Activated B cell treated with CpG ODN at 0.5 μM for 24 hours (primary cell): ENCODE data around the gene SLC35G2. TPM values are rescaled to one million over a fixed set of nuclear protein-coding genes. Genes with fewer than 3 reads are reported as not detected.

Source experiments
- ATAC-seq: fragments of 200-7000 bp; cut with Tn5 transposase; one replicate; pipeline ENCODE4 v1.10.0; 2021; ENCODE audit warnings: low read depth, mild to moderate bottlenecking, moderate library complexity
- CTCF ChIA-PET: fragments of 350-600 bp; sonication (Branson Sonifier 250); formaldehyde crosslinking; loops from one replicate; lab custom pipeline; 2021; ENCODE audit warnings: antibody characterized with exemption; lab: Charles Lee
- POLR2A ChIA-PET: fragments of 350-600 bp; sonication (Branson Sonifier 250); formaldehyde crosslinking; loops from one replicate; lab custom pipeline; 2021; ENCODE audit warnings: antibody characterized with exemption; lab: Charles Lee
- DNase-seq: peaks from one replicate; pipeline ENCODE4 v3.0.0; 2022
- H3K27ac Mint-ChIP-seq: one replicate; pipeline ENCODE4 v1.8.0; 2020; ENCODE audit warnings: mixed read lengths
- H3K27me3 Mint-ChIP-seq: one replicate; pipeline ENCODE4 v1.8.0; 2021; ENCODE audit warnings: mixed read lengths
- H3K36me3 Mint-ChIP-seq: one replicate; pipeline ENCODE4 v1.8.0; 2021; ENCODE audit warnings: low read depth, mixed read lengths
- H3K4me1 Mint-ChIP-seq: one replicate; pipeline ENCODE4 v1.8.0; 2021; ENCODE audit warnings: mixed read lengths
- H3K4me3 Mint-ChIP-seq: one replicate; pipeline ENCODE4 v1.8.0; 2020; ENCODE audit warnings: mild to moderate bottlenecking, mixed read lengths
- H3K9me3 Mint-ChIP-seq: one replicate; pipeline ENCODE4 v1.8.0; 2020; ENCODE audit warnings: mixed read lengths
- CTCF ChIP-seq: fragments of 200-600 bp; IDR thresholded peaks from one replicate; pipeline ENCODE4 v1.8.0; 2022; ENCODE audit warnings: antibody characterized with exemption, mild to moderate bottlenecking
- intact Hi-C: fragments of 100-400 bp; cut with micrococcal nuclease; formaldehyde crosslinking; loops from one replicate; pipeline ENCODE4 v1.15.1; 2024
- total RNA-seq: library from RNA; stranded (reverse); gene quantifications from 2 replicates; pipeline ENCODE4 v1.2.3, GENCODE V29; 2022

The SLC35G2 gene
- total RNA-seq, 1 donor from 2014 or later = 4.3 TPM

GRCh38 chr3:136802481-136802996, 16.4 kb upstream of the SLC35G2 start:
- POLR2A ChIA-PET = no interaction called here
- Mint-ChIP-seq H3K4me3 (no peak overlapping the region), H3K4me1 (no peaks in the 10 kb centered on the region), H3K27me3 (no peaks in the 10 kb centered on the region), H3K9me3 (no peaks in the 10 kb centered on the region), H3K36me3 (no peaks in the 10 kb centered on the region), H3K27ac (no peak overlapping the region)
- ATAC-seq (no peak), DNase-seq (no peak)
- no peak for TF ChIP-seq CTCF
- intact Hi-C loops = no loop called here
- CTCF ChIA-PET = interaction anchor here (0.6 kb wide), 1 partner anchor 219 kb away, joined by 4 read pairs; no protein-coding TSS in a partner anchor

GRCh38 chr3:136804141-136804540, 14.8 kb upstream of the SLC35G2 start:
- intact Hi-C loops = no loop called here
- Mint-ChIP-seq H3K27ac (no peak overlapping the region), H3K4me1 (no peaks in the 10 kb centered on the region), H3K9me3 (no peaks in the 10 kb centered on the region), H3K36me3 (no peaks in the 10 kb centered on the region), H3K27me3 (no peaks in the 10 kb centered on the region), H3K4me3 (no peak overlapping the region)
- POLR2A ChIA-PET = no interaction called here
- no peak for DNase-seq
- no peak for TF ChIP-seq CTCF
- CTCF ChIA-PET = interaction anchor here (0.5 kb wide), 1 partner anchor 59 kb away, joined by 3 read pairs; no protein-coding TSS in a partner anchor
- ATAC-seq = no peak

- intact Hi-C loops = no loop called here
- TF ChIP-seq CTCF = no peak
- H3K4me3 Mint-ChIP-seq = no peak overlapping the region
- ChIA-PET CTCF (no interaction called here), POLR2A (no interaction called here)
- no peak overlapping the region for H3K27ac Mint-ChIP-seq
- H3K36me3 Mint-ChIP-seq = no peaks in the 10 kb centered on the region
- DNase-seq = no peak
- no peak for ATAC-seq
- no peaks in the 10 kb centered on the region for H3K27me3 Mint-ChIP-seq
- no peaks in the 10 kb centered on the region for H3K4me1 Mint-ChIP-seq
- no peaks in the 10 kb centered on the region for H3K9me3 Mint-ChIP-seq
Observed at GRCh38 chr3:136804813-136805212, 14.1 kb upstream of the SLC35G2 start.

- Mint-ChIP-seq H3K9me3 (no peaks in the 10 kb centered on the region), H3K27me3 (no peaks in the 10 kb centered on the region), H3K4me3 (no peak overlapping the region), H3K4me1 (no peaks in the 10 kb centered on the region), H3K36me3 (no peaks in the 10 kb centered on the region), H3K27ac (no peak overlapping the region)
- DNase-seq = no peak
- CTCF ChIA-PET = no interaction called here
- POLR2A ChIA-PET = no interaction called here
- no peak for TF ChIP-seq CTCF
- intact Hi-C loops = no loop called here
- no peak for ATAC-seq
Observed at GRCh38 chr3:136805795-136806194, 13.1 kb upstream of the SLC35G2 start.

GRCh38 chr3:136811701-136812100, 7.2 kb upstream of the SLC35G2 start:
- TF ChIP-seq CTCF = no peak
- Mint-ChIP-seq H3K4me1 (no peaks in the 10 kb centered on the region), H3K27me3 (peaks cover 1% of the 10 kb centered on the region), H3K9me3 (no peaks in the 10 kb centered on the region), H3K27ac (no peak overlapping the region), H3K4me3 (no peak overlapping the region), H3K36me3 (no peaks in the 10 kb centered on the region)
- ATAC-seq (no peak), DNase-seq (no peak)
- intact Hi-C loops = no loop called here
- CTCF ChIA-PET = no interaction called here
- POLR2A ChIA-PET = no interaction called here
